Esophagus muscularis mucosa (tissue), 4 donors: Measurements from ENCODE around the gene FMC1. TPM values are rescaled to one million over a fixed set of nuclear protein-coding genes. Genes with fewer than 3 reads are reported as not detected.

Experiments
- DNase-seq: peaks from one replicate; pipeline ENCODE4 v3.0.0-alpha.2; 2017; ENCODE audit errors: extremely low spot score
- H3K27ac ChIP-seq, 4 donors: fragments of 200-600 bp; sonication (generic); replicated peaks in 1 of 4; 1 replicate in 3 of 4; 2 replicates in 1 of 4; pipeline ENCODE4 v1.5.1; 2016 to 2019; ENCODE audit warnings: mild to moderate bottlenecking in 1 of 4
- H3K27me3 ChIP-seq, 4 donors: fragments of 200-600 bp; sonication (generic); one replicate each; pipeline versions ENCODE4 v1.5.1 to v1.6.0; 2016 to 2019
- H3K36me3 ChIP-seq, 4 donors: fragments of 200-600 bp; sonication (generic); one replicate each; pipeline ENCODE4 v1.5.1; 2016 to 2019
- H3K4me1 ChIP-seq, 4 donors: fragments of 200-600 bp; sonication (generic); one replicate each; pipeline ENCODE4 v1.5.1; 2016 to 2019
- H3K4me3 ChIP-seq, 4 donors: fragments of 200-600 bp; sonication (generic); 1 replicate in 2 of 4; 2 replicates in 2 of 4; pipeline ENCODE4 v1.5.1; 2016 to 2019; ENCODE audit warnings: mild to moderate bottlenecking in 4 of 4, moderate library complexity in 1 of 4
- H3K9me3 ChIP-seq, 4 donors: fragments of 200-600 bp; sonication (generic); 1 replicate in 3 of 4; 2 replicates in 1 of 4; pipeline ENCODE4 v1.5.1; 2016 to 2019
- CTCF ChIP-seq, 3 experiments: fragments of 200-600 bp in 2 of 3; fragments of 450-650 bp in 1 of 3; sonication (generic) in 2 of 3; IDR thresholded peaks; one replicate each; pipeline ENCODE4 v1.5.1; 2017 to 2019; ENCODE audit warnings: antibody characterized with exemption in 3 of 3, mild to moderate bottlenecking in 2 of 3, moderate library complexity in 1 of 3
- EP300 ChIP-seq: sonication (generic); formaldehyde crosslinking; IDR thresholded peaks from one replicate; pipeline ENCODE4 v1.6.1; 2017; ENCODE audit warnings: antibody characterized with exemption
- POLR2A ChIP-seq: fragments of 450-650 bp; IDR thresholded peaks from one replicate; pipeline ENCODE4 v1.6.1; 2017; ENCODE audit warnings: antibody characterized with exemption, moderate library complexity, mild to moderate bottlenecking, low read depth
- POLR2AphosphoS5 ChIP-seq, 2 donors: sonication (generic); formaldehyde crosslinking; IDR thresholded peaks; one replicate each; pipeline ENCODE4 v1.6.1; 2017; ENCODE audit warnings: antibody characterized with exemption in 2 of 2
- WGBS: methylation state at CpG from one replicate; pipeline ENCODE4 v1.1.5; 2018; 5-methylcytosine and 5-hydroxymethylcytosine counted together
- intact Hi-C: fragments of 100-400 bp; cut with DNase I; formaldehyde crosslinking; loops from one replicate; pipeline ENCODE4 v1.15.1; 2023
- total RNA-seq, 4 donors: library from RNA; depleted of rRNA; stranded (reverse); fragments of >200 nt; gene quantifications; one replicate each; pipeline versions ENCODE4 v1.1.0 to v1.2.1, GENCODE V29; 2016

Gene FMC1
- total RNA-seq, 4 donors from 2014 or later = 17.4 to 26.4 (median 19.7) TPM

- TF ChIP-seq POLR2AphosphoS5 (IDR thresholded peaks at IDR 0.05) (no peak), EP300 (no peak), POLR2A (no peak), CTCF (IDR thresholded peaks at IDR 0.05) (no peak)
- intact Hi-C loops = no loop called here
- WGBS = 73% methylated on average over 1 of the region's 1 CpG
- H3K27me3 ChIP-seq = no peaks in the 10 kb centered on the region
- H3K36me3 ChIP-seq = peaks cover 0 to 12% (median under 1%) of the 10 kb centered on the region in 4 donors
- no peak overlapping the region for H3K4me3 ChIP-seq
- peaks cover 65 to 96% (median 85%) of the 10 kb centered on the region in 4 donors for H3K4me1 ChIP-seq
- no peak overlapping the region for H3K27ac ChIP-seq
- DNase-seq = no peak
- H3K9me3 ChIP-seq = no peaks in the 10 kb centered on the region
These were observed 29.8 kb downstream of the FMC1 start for GRCh38 chr7:139370943-139371313.

- no peak for TF ChIP-seq POLR2AphosphoS5 (IDR thresholded peaks at IDR 0.05)
- TF ChIP-seq EP300 = no peak
- TF ChIP-seq POLR2A = no peak
- TF ChIP-seq CTCF (IDR thresholded peaks at IDR 0.05) = no peak
- no peaks in the 10 kb centered on the region for H3K27me3 ChIP-seq
- WGBS = 87% methylated on average over 6 of the region's 6 CpGs
- H3K4me3 ChIP-seq = no peak overlapping the region
- peaks cover 41 to 63% (median 58%) of the 10 kb centered on the region in 4 donors for H3K4me1 ChIP-seq
- peak; percentile 50 for DNase-seq
- H3K9me3 ChIP-seq = no peaks in the 10 kb centered on the region
- intact Hi-C loops = no loop called here
- H3K36me3 ChIP-seq = peaks cover 15 to 34% (median 26%) of the 10 kb centered on the region in 4 donors
- no peak overlapping the region for H3K27ac ChIP-seq
These were observed 33.1 kb downstream of the FMC1 start for GRCh38 chr7:139374246-139374645.

- TF ChIP-seq EP300 = no peak
- TF ChIP-seq POLR2AphosphoS5 (IDR thresholded peaks at IDR 0.05) = no peak
- no peak for TF ChIP-seq CTCF (IDR thresholded peaks at IDR 0.05)
- TF ChIP-seq POLR2A = no peak
- H3K4me1 ChIP-seq = peaks cover 0 to 6% (median 5%) of the 10 kb centered on the region in 4 donors
- no peak overlapping the region for H3K4me3 ChIP-seq
- H3K27ac ChIP-seq = no peak overlapping the region
- WGBS = 84% methylated on average over 6 of the region's 6 CpGs
- H3K27me3 ChIP-seq = no peaks in the 10 kb centered on the region
- intact Hi-C loops = no loop called here
- H3K9me3 ChIP-seq = no peaks in the 10 kb centered on the region
- peaks cover 25 to 95% (median 64%) of the 10 kb centered on the region in 4 donors for H3K36me3 ChIP-seq
- DNase-seq = no peak
These were observed 41.3 kb downstream of the FMC1 start for GRCh38 chr7:139382439-139382838.

GRCh38 chr7:139384611-139385010, 43.5 kb downstream of the FMC1 start:
- H3K4me1 ChIP-seq = peaks cover 0 to 6% (median 5%) of the 10 kb centered on the region in 4 donors
- peaks cover 12 to 85% (median 53%) of the 10 kb centered on the region in 4 donors for H3K36me3 ChIP-seq
- intact Hi-C loops = no loop called here
- 92% methylated on average over 3 of the region's 3 CpGs for WGBS
- no peak overlapping the region for H3K4me3 ChIP-seq
- DNase-seq = no peak
- no peak overlapping the region for H3K27ac ChIP-seq
- no peak for TF ChIP-seq POLR2A
- no peak for TF ChIP-seq POLR2AphosphoS5 (IDR thresholded peaks at IDR 0.05)
- TF ChIP-seq CTCF (IDR thresholded peaks at IDR 0.05) = no peak
- TF ChIP-seq EP300 = no peak
- H3K27me3 ChIP-seq = no peaks in the 10 kb centered on the region
- no peaks in the 10 kb centered on the region for H3K9me3 ChIP-seq

GRCh38 chr7:139387594-139387993, 46.5 kb downstream of the FMC1 start:
- intact Hi-C loops = no loop called here
- H3K36me3 ChIP-seq = peaks cover 7 to 79% (median 45%) of the 10 kb centered on the region in 4 donors

More at GRCh38 chr7:139387594-139387993, 46.5 kb downstream of the FMC1 start:
- no peaks in the 10 kb centered on the region for H3K27me3 ChIP-seq
- H3K4me3 ChIP-seq = no peak overlapping the region
- H3K9me3 ChIP-seq = no peaks in the 10 kb centered on the region
- H3K27ac ChIP-seq = no peak overlapping the region
- DNase-seq = no peak
- WGBS = 86% methylated on average over 5 of the region's 5 CpGs
- no peak for TF ChIP-seq POLR2A
- no peak for TF ChIP-seq POLR2AphosphoS5 (IDR thresholded peaks at IDR 0.05)
- TF ChIP-seq EP300 = no peak
- H3K4me1 ChIP-seq = peaks cover 0 to 4% (median under 1%) of the 10 kb centered on the region in 4 donors
